Trophoblast cell (in vitro differentiated cells and primary cell): ENCODE measurements around the gene RPP21.

ENCODE experiments used
- DNase-seq, 2 donors: peaks; one replicate each; pipeline ENCODE4 v3.0.0-alpha.2; 2016
- H2AFZ ChIP-seq: 2 replicates; pipeline ENCODE4 v1.6.1; 2013; ENCODE audit warnings: low read length, moderate library complexity, mild to moderate bottlenecking; ENCODE audit not compliant: insufficient read depth, poor library complexity
- H2AK5ac ChIP-seq: 2 replicates; pipeline ENCODE4 v1.6.1; 2013; ENCODE audit warnings: mild to moderate bottlenecking, low read length
- H2BK120ac ChIP-seq: 2 replicates; pipeline ENCODE4 v1.6.1; 2013; ENCODE audit warnings: low read length, mild to moderate bottlenecking, moderate library complexity; ENCODE audit not compliant: insufficient read depth, poor library complexity
- H2BK12ac ChIP-seq: 2 replicates; pipeline ENCODE4 v1.6.1; 2013; ENCODE audit warnings: mild to moderate bottlenecking, low read length, moderate library complexity
- H2BK5ac ChIP-seq: 2 replicates; pipeline ENCODE4 v1.6.1; 2013; ENCODE audit warnings: low read length, low read depth, moderate library complexity, mild to moderate bottlenecking; ENCODE audit not compliant: poor library complexity
- H3K14ac ChIP-seq: 2 replicates; pipeline ENCODE4 v1.6.1; 2013; ENCODE audit warnings: mild to moderate bottlenecking, low read length
- H3K18ac ChIP-seq: 2 replicates; pipeline ENCODE4 v1.6.1; 2013; ENCODE audit warnings: mild to moderate bottlenecking, low read length
- H3K23ac ChIP-seq: 2 replicates; pipeline ENCODE4 v1.6.1; 2013; ENCODE audit warnings: low read length
- H3K27ac ChIP-seq: 2 replicates; pipeline ENCODE4 v1.5.1; 2013; ENCODE audit warnings: low read depth, mild to moderate bottlenecking, inconsistent platforms, low read length, moderate library complexity
- H3K27me3 ChIP-seq: 2 replicates; pipeline ENCODE4 v1.6.1; 2013; ENCODE audit warnings: inconsistent platforms, mild to moderate bottlenecking, low read length, moderate library complexity; ENCODE audit not compliant: insufficient read depth
- H3K36me3 ChIP-seq, 2 experiments: 1 replicate in 1 of 2; 2 replicates in 1 of 2; pipeline ENCODE4 v1.6.1; 2013; ENCODE audit warnings: low read length in 2 of 2, mild to moderate bottlenecking in 2 of 2, moderate library complexity in 1 of 2; ENCODE audit not compliant: insufficient read depth in 2 of 2, control insufficient read depth in 1 of 2
- H3K4ac ChIP-seq: 2 replicates; pipeline ENCODE4 v1.6.1; 2013; ENCODE audit warnings: low read depth, mild to moderate bottlenecking, low read length, moderate library complexity
- H3K4me1 ChIP-seq, 2 experiments: 1 replicate in 1 of 2; 2 replicates in 1 of 2; pipeline ENCODE4 v1.6.1; 2013; ENCODE audit warnings: low read length in 2 of 2, mild to moderate bottlenecking in 2 of 2, moderate library complexity in 1 of 2; ENCODE audit not compliant: insufficient read depth in 2 of 2, control insufficient read depth in 1 of 2
- H3K4me2 ChIP-seq: 2 replicates; pipeline ENCODE4 v1.6.1; 2013; ENCODE audit warnings: inconsistent platforms, mild to moderate bottlenecking, low read length, moderate library complexity
- H3K4me3 ChIP-seq: 2 replicates; pipeline ENCODE4 v1.5.1; 2013; ENCODE audit warnings: mild to moderate bottlenecking, low read depth, low read length, inconsistent platforms
- H3K79me1 ChIP-seq: one replicate; pipeline ENCODE4 v1.6.1; 2013; ENCODE audit warnings: low read length
- H3K79me2 ChIP-seq: 2 replicates; pipeline ENCODE4 v1.6.1; 2013; ENCODE audit warnings: low read length, mild to moderate bottlenecking; ENCODE audit not compliant: control insufficient read depth, insufficient read depth, poor library complexity
- H3K9ac ChIP-seq: 2 replicates; pipeline ENCODE4 v1.6.1; 2013; ENCODE audit warnings: mild to moderate bottlenecking, low read length
- H3K9me3 ChIP-seq: 2 replicates; pipeline ENCODE4 v1.6.1; 2013; ENCODE audit warnings: low read depth, mild to moderate bottlenecking, control low read depth, inconsistent platforms, low read length; ENCODE audit not compliant: insufficient read depth
- H4K12ac ChIP-seq: 2 replicates; pipeline ENCODE4 v1.6.1; 2013; ENCODE audit warnings: low read depth, mild to moderate bottlenecking, low read length, moderate library complexity
- H4K8ac ChIP-seq: 2 replicates; pipeline ENCODE4 v1.6.1; 2013; ENCODE audit warnings: low read depth, mild to moderate bottlenecking, low read length, moderate library complexity
- H4K91ac ChIP-seq: one replicate; pipeline ENCODE4 v1.6.1; 2013; ENCODE audit warnings: low read depth, mild to moderate bottlenecking, low read length, moderate library complexity
- whole genome bisulfite sequencing: extraction: QIAGEN DNeasy Blood & Tissue Kit; methylation state at CpG from one replicate; pipeline ENCODE4 v1.1.7; 2013; ENCODE audit warnings: missing lambda C conversion rate; ENCODE audit not compliant: insufficient read length, insufficient coverage; ENCODE audit errors: extremely low coverage; 5-methylcytosine and 5-hydroxymethylcytosine counted together

RPP21 gene

GRCh38 chr6:30317913-30318589, 26.9 kb upstream of the RPP21 start:
- no peak overlapping the region for H4K8ac ChIP-seq
- H4K91ac ChIP-seq = no peak overlapping the region
- H2AFZ ChIP-seq = no peak overlapping the region
- H2BK120ac ChIP-seq = no peak overlapping the region
- peaks cover 5% of the 10 kb centered on the region for H3K79me2 ChIP-seq
- H3K4me3 ChIP-seq = no peak overlapping the region
- WGBS = no CpG with 5 or more reads among the region's 6 CpGs
- no peak overlapping the region for H3K4me2 ChIP-seq
- peak overlapping the region; percentile 53 for H3K4ac ChIP-seq
- H3K9me3 ChIP-seq = no peaks in the 10 kb centered on the region
- no peaks in the 10 kb centered on the region for H3K4me1 ChIP-seq
- no peak for DNase-seq
- no peak overlapping the region for H2AK5ac ChIP-seq
- no peak overlapping the region for H3K27ac ChIP-seq
- no peaks in the 10 kb centered on the region for H3K79me1 ChIP-seq
- H3K23ac ChIP-seq = no peak overlapping the region
- H3K14ac ChIP-seq = no peak overlapping the region
- H3K9ac ChIP-seq = no peak overlapping the region
- H2BK12ac ChIP-seq = no peak overlapping the region
- no peak overlapping the region for H3K18ac ChIP-seq
- H4K12ac ChIP-seq = no peak overlapping the region
- no peaks in the 10 kb centered on the region for H3K27me3 ChIP-seq
- H2BK5ac ChIP-seq = no peak overlapping the region
- peaks cover 3 to 10% of the 10 kb centered on the region in 2 experiments for H3K36me3 ChIP-seq

DNA sequence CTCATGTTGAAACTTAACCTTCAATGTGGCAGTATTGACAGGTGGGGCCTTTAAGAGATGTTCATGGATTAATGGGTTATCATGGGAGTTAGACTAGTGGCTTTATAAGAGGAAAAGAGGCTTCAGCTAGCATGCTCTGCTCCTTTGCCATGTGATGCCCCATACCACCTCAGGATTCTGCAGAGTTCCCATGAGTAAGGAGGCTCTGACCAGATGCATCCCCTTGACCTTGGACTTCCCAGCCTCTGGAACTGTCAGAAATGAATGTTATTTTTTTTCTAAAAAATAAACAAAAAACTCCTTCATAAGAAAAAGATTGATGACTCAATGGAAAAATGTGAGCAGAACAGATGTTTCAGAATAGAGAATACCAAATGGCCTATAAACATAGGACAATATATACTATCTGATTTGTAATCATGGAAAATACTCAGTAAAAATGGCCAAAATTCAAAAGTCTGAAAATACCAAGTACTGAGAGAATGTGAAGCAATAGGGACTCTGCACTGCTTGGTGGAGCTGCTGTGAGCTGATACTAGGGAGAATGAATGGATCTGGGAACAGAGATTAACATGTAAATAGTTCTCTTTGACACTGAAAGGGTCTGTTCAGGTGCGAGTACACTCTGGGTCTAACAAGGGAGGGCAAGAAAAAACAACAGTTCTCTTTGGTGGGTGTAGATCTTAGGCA, 25.7 kb upstream of the RPP21 start:
- Histone ChIP-seq H3K27ac (no peak overlapping the region), H2BK12ac (no peak overlapping the region), H3K79me2 (peaks cover 5% of the 10 kb centered on the region), H4K12ac (no peak overlapping the region), H2BK120ac (no peak overlapping the region), H4K8ac (no peak overlapping the region), H2BK5ac (no peak overlapping the region), H3K18ac (no peak overlapping the region), H2AFZ (no peak overlapping the region), H3K36me3 (peaks cover 0 to 6% of the 10 kb centered on the region in 2 experiments), H3K79me1 (no peaks in the 10 kb centered on the region), H3K4me2 (no peak overlapping the region), H3K4me1 (no peaks in the 10 kb centered on the region), H3K9ac (no peak overlapping the region), H3K4me3 (no peak overlapping the region), H3K23ac (no peak overlapping the region), H3K27me3 (no peaks in the 10 kb centered on the region), H2AK5ac (no peak overlapping the region), H3K4ac (peak overlapping the region; percentile 35), H4K91ac (no peak overlapping the region), H3K9me3 (no peaks in the 10 kb centered on the region), H3K14ac (no peak overlapping the region)
- no CpG with 5 or more reads among the region's 1 CpG for WGBS
- DNase-seq = no peak

DNA sequence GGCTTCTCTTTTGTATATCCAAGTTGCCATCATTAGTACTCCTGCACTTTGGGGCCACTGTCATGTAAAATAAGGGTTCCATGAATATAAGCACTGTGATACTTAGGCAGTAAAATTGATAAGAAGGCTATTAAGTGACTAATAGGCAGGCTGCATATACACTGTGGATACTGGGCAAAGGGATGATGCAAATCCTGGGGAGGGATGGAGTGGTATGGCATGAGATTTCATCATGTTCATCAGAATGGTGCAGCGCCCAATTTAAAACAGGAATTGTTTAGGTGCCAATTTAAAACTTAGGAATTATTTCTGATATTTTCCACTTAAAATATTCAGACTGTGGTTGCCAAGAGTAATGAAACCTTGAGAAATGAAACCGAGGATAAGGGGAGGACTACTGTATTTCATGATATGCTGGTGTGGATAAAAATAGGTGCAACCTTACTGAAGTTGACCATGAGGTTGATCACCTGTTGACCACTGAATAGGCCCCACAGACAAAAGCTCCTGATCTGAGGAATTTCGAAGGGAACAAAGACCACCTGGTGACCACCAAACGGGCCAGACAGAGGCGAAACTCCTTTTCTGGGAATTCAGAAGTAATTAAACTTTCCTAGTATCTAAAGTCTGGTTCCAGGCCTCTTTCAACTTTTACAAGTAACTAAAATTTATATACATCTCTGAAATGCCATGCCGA, 23.1 kb upstream of the RPP21 start:
- Histone ChIP-seq H4K8ac (no peak overlapping the region), H3K4me3 (no peak overlapping the region), H3K27me3 (no peaks in the 10 kb centered on the region), H3K4ac (peak overlapping the region; percentile 70), H3K18ac (no peak overlapping the region), H3K36me3 (peaks cover 0 to 4% of the 10 kb centered on the region in 2 experiments), H3K4me2 (no peak overlapping the region), H3K9ac (no peak overlapping the region), H2AFZ (no peak overlapping the region), H3K79me1 (peaks cover 10% of the 10 kb centered on the region), H3K9me3 (no peaks in the 10 kb centered on the region), H3K79me2 (peaks cover 18% of the 10 kb centered on the region), H4K91ac (no peak overlapping the region), H3K4me1 (peaks cover 0 to 2% of the 10 kb centered on the region in 2 experiments), H2BK12ac (no peak overlapping the region), H4K12ac (no peak overlapping the region), H2BK120ac (no peak overlapping the region), H3K27ac (no peak overlapping the region), H3K14ac (no peak overlapping the region), H2AK5ac (no peak overlapping the region), H3K23ac (no peak overlapping the region), H2BK5ac (no peak overlapping the region)
- DNase-seq = no peak
- WGBS = no CpG with 5 or more reads among the region's 6 CpGs

DNA sequence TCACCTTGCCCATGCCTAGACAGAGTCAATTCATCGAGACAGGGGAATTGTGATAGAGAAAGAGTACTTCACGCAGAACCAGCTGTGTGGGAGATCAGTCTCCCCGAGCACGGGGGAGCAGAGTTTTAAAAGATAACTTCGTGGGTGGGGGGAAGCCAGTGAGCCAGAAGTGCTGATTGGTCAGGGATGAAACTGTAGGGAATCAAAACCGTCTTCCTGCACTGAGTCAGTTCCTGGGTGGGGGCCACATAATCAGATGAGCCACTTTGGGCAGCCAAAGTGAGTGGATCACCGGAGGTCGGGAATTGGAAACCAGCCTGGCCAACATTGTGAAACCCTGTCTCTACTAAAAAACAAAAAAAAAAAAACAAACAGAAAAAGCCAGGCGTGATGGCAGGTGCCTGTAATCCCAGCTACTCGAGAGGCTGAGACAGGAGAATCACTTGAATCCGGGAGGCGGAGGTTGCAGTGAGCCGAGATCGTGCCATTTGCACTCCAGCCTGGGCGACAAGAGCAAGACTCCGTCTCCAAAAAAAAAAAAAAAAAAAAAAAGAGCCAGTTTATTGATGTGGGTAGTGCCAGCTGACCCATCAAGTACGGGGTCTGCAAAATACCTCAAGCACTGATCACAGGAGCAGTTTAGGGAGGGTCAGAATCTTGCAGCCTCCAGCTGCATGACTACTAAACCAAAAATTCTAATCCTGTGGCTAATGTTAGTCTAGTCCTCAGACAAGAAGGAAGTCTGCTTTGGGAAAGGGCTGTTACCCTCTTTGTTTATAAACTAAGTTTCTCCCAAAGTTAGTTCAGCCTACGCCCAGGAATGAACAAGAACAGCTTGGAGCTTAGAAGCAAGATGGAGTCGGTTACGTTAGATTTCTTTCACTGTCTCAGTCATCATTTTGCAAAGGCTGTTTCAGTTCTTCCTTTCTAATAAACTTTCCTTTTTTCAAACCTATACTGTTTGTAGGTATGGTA, 22.1 kb upstream of the RPP21 start:
- Histone ChIP-seq H3K27ac (no peak overlapping the region), H3K79me2 (peaks cover 17% of the 10 kb centered on the region), H3K4ac (peak overlapping the region; percentile 85), H3K4me3 (no peak overlapping the region), H2BK5ac (no peak overlapping the region), H2BK12ac (no peak overlapping the region), H2AFZ (no peak overlapping the region), H3K27me3 (no peaks in the 10 kb centered on the region), H2BK120ac (no peak overlapping the region), H2AK5ac (no peak overlapping the region), H3K18ac (no peak overlapping the region), H3K79me1 (peaks cover 14% of the 10 kb centered on the region), H3K4me1 (peaks cover 0 to 5% of the 10 kb centered on the region in 2 experiments), H3K9me3 (no peaks in the 10 kb centered on the region), H3K14ac (no peak overlapping the region), H4K91ac (no peak overlapping the region), H3K4me2 (no peak overlapping the region), H4K12ac (no peak overlapping the region), H3K9ac (no peak overlapping the region), H3K36me3 (peaks cover 0 to 4% of the 10 kb centered on the region in 2 experiments), H3K23ac (no peak overlapping the region), H4K8ac (no peak overlapping the region)
- WGBS = no CpG with 5 or more reads among the region's 20 CpGs
- DNase-seq = peak; percentile 27 to 56
